NCI-H1417 (cell line): Measurements from ENCODE around the gene DNM3.

Source experiments
- DNase-seq, 3 experiments: peaks; one replicate each; lab custom pipeline; 2025; lab: John Stamatoyannopoulos, UW

DNM3 gene

DNA sequence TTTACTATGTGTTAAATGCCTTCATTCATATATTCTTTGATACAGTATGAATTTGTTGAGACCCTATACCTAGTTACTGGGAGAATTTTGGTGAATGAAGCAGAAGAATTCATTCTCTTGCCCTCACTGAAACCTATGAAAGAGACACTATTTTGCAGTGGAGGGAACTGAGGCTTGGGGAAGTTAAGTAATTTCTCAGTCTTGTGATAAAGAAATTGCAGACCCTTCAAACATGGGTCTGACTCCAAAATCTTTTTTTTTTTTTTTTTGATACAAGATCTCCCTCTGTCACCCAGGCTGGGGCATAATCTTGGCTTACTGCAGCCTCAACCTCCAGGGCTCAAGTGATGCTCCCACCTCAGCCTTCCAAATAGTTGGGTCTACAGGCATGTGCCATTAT lies 132.1 kb downstream of the DNM3 start:
- DNase-seq, result no peak

DNA sequence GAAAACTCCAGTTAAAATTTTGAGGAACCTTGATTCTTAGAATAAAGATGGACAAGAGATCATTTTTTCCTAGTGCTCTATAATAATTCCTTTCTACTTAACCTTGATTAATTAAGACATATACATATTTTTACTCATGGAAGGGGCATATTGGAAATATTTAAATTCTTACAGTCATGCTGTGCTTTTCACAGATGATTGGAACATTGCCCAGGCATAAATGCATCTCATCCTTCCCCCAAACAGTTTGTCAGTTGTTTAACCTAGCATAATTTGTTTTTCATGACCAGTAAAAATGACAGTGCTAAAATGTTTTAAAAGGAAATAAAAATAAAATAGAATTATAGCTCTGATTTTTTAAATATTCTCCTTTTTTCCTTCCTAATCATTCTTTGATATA lies 140.0 kb downstream of the DNM3 start:
- no peak for DNase-seq

DNA sequence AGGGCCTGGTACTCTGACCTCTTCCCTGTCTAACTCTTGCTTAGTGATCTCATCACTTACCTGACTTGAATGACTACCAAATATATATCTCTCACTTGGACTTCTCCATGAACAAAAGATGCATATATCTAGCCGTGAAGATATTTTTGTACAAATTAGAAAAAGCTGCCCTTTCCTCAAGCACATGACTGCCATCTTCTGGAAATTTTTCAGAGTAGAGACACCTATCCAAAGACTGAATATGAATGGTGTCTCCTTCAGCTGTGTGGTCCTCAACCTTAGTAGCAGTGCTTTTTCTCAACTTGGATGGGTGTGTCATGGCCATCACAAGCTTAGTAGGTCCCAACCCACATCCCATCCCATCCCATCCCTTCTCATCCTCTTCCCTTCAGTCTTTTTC lies 142.3 kb downstream of the DNM3 start:
- peak in 1 of 3 experiments; percentile 25 for DNase-seq

DNA sequence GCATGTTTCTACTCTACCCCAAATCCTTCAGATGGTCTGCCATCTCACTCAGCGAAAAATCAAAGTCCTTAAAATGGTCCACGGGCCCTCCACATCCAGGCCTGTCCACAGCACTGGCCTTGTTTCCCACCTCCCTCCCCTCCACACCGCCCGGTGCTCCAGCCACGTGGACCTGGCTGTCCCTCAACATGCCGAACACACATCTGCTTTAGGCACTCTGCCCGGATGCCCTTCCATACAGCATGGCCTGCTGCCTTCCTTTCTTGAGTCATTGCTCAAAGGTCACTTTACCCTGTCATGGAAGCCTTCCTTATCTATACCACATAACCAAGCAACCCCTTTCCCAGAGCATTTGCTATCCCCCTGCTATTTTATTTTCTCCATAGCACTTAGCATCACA lies 143.0 kb downstream of the DNM3 start:
- DNase-seq, result no peak

DNA sequence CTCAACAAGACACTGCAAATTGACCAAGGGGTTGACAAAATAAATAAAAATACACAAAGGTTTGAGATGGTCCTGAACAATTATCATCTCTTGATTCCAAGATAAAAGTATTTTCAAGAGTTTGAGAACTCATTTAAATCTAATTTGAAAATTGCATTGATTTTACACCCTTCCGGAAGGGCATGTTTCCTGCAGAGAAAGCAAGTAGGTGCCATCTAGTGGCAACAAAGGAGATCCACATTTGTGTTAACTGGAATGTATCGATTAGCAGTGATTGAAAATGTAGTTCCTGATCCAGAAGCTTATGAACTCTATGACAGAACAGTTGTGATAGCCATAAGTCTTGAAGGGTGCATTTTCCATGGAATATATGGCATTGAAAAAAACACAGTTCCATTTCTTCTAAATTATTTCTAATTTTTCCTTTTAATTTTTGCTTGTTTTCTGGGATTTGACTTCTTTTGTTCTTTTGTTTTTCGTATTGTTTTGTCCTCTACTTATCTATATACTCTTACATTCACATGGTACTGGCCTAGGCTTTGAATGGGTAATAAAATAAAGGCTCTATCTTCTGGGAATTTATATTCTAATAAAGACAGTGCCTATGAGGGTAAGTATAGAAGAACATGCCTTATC lies 143.7 kb downstream of the DNM3 start:
- DNase-seq, result peak; percentile 5 to 65 (median 56)

DNA sequence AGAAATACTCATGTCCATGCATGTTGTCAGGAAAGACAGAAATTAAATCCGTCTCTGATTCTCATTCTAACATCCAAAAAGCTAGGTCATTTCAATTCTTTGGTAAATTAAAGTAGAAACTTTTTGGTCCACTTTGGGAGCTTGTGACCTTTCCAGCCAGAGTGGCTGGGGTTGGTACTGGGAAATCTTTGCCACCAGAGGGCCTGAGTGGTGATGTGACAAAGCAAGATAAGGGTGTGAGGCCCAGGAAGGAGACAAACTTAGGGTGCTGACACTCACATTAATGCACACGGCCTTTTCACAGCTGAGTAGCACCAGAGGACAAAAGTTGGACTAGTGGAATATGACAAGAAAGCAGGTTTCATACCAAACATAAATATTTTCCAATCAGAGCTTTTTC lies 144.3 kb downstream of the DNM3 start:
- peak in 1 of 3 experiments; percentile 29 for DNase-seq

DNA sequence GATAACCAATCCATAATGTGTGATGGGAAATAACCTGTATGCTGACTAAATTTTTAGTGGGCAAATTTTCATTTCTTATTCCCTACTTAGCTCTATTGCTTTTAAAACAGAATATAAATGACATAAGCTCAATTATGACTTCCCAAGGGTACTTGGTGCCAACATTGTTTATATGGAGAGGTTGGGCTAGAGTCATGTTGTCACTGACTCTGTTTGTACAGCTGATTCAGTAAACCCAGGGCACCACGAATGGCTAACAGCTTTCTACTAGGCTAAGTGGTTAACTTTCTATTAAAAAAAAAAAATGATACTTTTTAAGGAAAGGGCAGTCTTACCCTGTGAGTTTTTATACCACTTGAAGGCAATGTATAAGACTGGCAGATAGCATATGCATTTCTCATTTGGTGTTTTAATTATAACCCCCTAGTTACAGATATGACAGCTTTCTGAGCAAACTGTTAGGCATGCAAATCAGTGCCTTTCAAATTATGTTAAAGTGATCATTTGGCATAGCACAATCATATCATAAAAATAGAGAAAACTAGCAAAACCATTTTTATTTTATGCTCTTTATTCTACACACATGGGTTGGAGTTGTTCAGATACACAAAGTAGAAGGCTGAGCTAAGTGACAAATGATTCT lies 147.1 kb downstream of the DNM3 start:
- peak; percentile 17 to 76 (median 23) for DNase-seq

DNA sequence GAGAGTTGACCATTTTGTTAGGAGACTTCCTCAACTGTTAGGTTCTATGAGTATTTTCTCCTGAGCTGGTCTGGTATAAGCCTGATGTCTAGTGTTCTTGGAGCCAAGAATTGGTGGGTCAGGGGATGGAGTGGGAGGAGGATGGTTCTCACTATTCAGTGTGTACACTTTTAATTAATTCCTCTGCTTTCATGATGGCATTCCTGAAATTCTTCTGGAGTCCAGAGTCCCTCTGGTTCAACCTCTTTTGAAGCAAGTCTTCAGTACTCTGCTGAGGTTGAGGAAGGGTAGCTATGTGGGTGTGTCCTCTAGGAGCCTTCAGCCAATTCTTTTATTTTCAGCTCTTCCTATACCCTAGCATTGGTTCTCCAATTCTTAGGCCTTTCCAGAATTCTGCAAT lies 149.1 kb downstream of the DNM3 start:
- DNase-seq, result no peak

DNA sequence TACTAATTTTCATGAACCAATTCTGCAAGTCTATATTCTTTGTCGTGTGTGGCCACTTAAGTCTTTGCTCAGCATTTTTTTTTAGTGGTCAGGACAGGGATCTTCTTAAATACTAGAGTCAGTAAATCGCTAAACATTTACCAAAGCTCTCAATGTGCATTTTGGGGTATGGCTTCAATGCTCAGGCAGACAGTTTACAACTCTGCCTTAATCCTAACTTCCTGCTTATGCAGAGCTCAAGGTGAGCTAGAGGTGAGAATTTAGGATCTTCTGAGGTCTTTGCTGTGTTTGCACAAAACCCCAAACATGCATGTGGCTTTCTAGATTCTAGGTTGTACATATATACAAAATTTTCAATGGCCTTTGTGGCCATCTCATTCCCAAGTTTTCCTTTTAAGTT lies 153.0 kb downstream of the DNM3 start:
- DNase-seq, result no peak

DNA sequence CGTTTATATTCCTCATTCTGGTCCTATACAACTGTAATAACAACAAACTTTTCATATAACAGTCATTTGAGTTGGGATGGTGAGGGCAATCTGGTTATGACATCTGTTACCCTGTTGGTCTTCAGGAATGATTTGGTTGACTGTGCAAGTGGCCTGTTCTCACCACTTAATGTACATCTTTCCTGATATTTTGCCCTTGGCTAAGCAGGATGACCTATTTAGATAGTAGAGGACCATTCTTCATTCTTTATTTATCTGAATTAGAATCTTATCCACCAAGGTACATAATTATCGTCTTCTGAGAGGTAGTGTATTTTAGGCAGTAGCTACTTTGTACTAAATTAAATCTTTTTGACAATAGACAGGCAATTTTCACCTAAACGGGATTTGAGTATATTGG lies 154.3 kb downstream of the DNM3 start:
- no peak for DNase-seq

DNA sequence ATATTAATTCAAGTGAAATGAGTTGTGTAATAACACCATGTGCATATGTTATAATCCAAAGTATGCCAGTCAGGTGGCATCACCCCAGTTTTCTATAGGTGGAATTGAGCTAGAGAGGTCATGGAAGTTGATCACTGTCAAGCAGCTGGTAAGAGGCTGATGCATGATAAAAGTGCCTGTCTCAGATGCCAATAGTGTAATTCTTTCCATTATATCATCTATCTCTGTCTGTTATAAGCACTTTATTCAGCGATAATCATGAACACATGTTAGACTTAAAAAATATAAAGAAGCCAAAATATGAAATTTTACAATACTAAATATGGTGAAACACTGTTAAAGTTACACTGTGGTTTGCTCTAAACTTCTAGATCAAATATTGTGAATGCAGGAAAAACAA lies 156.6 kb downstream of the DNM3 start:
- no peak for DNase-seq

DNA sequence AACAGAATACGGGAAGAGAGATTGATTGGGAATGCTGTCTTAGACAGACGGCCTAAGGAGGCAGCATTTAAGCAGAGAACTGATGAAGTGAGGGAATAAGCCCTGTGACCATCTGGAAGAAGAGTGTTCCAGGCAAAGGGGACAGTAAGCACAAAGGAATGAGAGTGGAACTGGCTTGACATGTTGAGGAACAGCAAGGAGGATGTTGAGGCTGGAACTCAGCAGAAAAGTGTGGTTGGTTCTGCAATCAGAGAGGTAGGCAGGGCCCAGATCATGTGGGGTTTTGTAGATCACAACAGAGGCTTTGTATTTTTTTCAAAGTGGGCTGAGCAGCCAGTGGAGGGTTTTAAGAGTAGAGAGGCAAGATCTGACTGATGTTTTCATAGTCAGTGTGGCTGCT lies 157.4 kb downstream of the DNM3 start:
- no peak for DNase-seq

DNA sequence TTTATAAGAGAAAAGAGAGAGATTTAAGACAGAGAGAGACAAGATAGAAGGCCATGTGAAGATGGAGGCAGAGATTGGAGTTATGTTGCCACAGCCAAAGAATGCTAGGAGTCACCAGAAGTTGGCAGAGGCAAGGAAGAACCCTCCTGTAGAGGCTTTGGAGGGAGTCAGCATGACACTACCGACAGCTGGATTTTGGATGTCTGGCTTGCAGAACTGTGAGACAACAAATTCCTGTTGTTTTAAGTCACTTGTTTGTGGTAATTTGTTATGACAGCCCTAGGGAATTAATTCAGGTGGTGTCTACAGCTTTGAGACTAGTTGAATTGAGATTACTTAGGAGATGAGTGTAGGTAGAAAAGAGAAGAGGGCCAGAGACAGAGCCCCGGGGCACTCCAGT lies 158.5 kb downstream of the DNM3 start:
- DNase-seq, result no peak

DNA sequence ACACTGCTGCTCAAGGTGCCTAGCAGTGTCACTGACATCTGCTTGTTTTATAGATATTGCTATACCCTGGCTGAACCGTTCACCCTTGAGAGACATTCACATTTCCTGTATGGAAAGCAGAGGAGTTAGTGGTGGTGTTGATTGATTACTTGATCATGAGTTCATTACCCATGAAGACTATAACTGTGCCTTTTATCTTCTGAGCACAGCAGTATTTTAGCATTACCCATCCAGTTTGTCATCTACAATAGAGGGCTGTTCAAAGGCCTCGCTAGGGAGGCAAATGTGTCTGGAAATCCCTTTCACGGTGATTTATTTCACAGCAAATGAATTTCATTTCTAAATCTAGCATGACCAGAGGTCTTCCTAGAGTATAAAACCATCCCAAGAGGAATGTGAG lies 160.0 kb downstream of the DNM3 start:
- no peak for DNase-seq

DNA sequence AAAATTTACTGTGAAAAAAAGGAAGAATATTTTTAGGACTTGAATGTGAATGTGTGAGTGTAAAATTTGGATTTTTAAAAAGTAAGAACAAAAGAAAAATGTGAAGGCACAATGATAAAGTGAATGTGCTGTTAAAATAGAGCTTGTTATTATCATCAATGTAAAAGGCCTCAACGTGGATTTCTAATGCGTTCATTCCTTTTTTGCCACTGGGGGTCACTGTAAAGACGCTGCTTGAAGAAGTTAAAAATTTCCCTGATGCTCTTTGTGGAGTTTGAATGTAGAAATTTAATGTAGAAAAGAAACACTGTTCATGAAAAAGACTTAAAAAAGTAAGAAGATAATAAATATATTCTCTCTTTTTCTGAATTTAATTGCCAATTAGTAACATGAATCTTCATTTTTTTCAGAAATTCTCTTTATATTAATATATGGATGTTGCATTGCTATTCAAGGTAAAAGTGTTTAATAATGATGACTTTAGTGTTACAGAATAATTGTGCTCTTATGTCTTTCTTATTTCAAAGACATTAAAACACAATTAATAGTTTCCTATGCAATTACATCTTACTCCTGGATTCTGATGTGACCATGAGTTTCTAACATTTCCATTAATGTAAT lies 161.5 kb downstream of the DNM3 start:
- DNase-seq, result peak; percentile 13 to 73 (median 72)

DNA sequence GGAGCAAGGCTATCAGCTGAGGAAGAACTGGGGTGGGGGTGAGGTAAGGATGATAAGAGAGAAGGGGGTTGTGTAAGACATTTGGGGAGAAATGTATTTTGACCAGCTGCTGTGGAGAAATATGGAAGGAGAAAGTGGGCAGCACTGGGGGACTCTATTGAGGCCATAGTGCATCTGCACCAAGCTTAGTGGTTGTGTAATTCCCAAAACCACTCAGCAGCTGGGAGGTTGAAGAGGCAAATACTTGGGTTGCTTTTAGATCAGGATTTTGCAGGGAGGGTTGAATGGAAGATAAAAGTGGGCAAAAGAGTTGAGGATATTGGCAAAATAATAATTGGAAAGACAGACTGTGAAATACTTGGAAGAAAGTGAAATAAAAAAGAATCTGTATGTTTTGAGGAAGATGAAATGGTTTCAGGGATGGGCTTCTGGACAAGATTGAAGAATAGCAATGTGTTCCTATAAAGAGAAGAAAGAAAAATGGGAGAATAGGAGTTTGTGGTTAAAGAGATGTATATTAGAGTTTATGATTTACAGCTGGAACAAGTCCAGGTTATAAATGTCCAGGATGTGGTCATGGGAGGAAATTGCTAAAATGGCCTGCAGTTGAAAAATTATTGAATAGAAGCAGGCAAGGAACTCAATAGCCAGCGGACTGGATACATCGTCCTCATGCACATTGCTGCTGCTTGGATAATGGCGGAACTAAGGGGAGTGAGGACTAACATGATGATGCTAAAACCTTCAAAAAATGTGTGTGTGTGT lies 162.7 kb downstream of the DNM3 start:
- DNase-seq, result no peak

DNA sequence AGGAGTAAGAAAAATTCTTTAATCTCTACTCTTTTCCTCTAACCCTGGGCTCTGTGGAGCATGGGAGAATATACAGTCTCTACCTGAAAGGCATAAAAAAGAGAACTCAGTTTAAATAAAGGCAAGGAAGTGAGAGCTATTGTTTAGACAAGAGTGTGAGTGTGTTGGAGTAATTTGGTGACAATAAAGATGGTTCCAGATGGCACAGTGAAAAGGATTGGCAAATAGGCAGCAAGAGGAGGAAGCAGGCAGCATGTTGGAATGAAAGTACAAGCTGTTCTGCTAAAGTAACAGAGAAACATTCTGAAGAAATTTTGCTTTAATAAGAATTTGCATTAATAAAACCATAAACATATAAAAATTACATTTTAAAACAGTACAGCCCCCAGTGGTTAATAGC lies 163.4 kb downstream of the DNM3 start:
- no peak for DNase-seq

DNA sequence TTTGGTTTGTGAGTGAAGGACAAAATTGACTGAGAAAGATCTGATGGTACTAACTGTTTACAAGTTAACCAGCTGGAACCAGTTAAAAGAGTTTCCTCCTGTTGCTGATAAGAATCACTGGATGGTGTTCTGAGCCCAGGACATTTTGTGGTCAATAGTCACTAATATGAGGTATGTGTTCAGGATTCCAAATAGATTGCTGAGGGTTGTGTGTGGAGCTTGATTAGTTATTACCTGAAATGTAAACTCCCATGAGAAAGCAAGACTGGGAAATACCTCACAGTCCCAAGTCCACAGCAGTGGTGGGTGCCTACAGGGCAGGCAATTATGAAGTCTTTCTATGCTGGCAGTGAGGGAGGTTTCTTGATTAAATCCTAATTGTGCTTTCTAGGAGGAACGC lies 164.6 kb downstream of the DNM3 start:
- no peak for DNase-seq

DNA sequence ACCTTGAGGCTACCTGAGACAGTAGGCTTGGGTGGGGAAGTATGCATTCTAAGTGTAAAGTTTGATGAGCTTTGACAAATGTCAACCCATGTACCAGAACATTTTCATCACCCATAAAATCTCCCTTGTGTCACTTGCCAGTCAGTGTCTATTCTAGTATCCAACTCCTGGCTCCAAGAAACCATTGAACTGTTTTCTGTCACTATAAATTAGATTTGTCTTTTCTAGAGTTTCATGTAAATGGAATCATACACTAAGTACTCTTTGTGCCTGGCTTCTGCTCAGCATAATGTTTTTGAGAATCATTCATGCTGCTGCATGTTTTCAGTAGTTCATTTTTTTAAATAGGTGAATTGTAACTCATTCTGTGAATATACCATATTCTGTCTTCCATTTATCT lies 165.4 kb downstream of the DNM3 start:
- no peak for DNase-seq

DNA sequence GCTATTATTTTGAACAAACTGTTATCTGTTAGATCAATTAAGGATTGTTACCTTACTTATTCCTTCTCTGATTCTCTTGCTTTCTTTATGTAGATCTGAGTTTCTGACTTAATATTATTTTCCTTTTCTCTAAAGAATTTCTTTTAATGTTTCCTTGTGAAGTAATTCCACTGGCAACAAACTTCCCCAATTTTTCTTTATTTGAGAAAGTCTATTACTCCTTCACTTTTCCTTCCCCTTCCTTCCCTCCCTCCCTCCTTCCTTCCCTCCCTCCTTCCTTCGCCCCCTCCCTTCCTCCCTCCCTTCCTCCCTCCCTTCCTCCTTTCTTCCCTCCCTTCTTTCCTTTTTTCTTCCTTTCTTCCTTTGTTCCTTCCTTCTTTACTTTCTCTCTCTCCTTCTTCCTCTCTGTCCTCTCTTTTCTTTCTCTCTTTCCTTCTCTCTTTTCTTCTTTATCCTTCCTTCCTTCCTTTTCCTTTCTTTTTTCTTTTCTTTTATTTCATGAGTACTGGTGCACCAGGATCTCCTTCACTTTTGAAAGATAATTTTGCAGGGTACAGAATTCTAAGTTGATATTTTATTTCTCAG lies 177.5 kb downstream of the DNM3 start:
- no peak for DNase-seq

DNA sequence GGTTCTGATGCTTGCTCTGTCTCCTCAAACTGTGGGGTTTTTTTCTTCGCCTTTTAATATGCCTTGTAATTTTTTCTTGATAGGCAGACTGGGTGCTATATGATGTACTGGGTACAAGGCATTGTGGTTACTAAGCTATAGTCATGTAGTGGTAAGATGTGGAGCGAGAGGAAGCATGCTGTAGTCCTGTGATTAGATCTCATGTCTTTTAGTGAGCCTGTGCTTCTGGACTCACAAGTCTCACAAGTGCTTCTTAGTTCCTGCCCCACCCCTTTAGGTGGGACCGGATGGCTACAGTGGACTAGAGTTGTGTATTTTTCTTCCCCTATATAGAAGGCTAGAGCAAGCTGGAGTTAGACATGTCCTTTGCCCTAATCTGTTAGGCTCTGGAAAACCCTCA lies 178.7 kb downstream of the DNM3 start:
- DNase-seq, result no peak

DNA sequence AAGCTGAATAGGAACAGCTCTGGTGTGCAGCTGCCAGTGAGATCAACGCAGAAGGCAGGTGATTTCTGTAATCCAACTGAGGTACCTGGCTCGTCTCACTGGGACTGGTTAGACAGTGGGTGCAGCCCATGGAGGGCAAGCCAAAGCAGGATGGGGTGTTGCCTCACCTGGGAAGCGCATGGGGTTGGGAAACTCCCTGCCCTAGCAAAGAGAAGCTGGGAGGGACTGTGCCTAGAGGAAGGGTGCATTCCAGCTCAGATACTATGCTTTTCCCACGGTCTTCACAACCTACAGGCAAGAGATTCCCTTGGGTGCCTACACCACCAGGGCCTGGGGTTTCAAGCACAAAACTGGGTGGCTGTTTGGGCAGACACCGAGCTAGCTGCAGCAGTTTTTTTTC lies 183.2 kb downstream of the DNM3 start:
- no peak for DNase-seq
